ENCODE measurements around the gene UBP1. TPM values are rescaled to one million over a fixed set of nuclear protein-coding genes. Genes with fewer than 3 reads are reported as not detected.

Gene UBP1
- total and polyA plus RNA-seq, 4 donors = 6.8 to 36.9 (median 16.5) TPM

DNA sequence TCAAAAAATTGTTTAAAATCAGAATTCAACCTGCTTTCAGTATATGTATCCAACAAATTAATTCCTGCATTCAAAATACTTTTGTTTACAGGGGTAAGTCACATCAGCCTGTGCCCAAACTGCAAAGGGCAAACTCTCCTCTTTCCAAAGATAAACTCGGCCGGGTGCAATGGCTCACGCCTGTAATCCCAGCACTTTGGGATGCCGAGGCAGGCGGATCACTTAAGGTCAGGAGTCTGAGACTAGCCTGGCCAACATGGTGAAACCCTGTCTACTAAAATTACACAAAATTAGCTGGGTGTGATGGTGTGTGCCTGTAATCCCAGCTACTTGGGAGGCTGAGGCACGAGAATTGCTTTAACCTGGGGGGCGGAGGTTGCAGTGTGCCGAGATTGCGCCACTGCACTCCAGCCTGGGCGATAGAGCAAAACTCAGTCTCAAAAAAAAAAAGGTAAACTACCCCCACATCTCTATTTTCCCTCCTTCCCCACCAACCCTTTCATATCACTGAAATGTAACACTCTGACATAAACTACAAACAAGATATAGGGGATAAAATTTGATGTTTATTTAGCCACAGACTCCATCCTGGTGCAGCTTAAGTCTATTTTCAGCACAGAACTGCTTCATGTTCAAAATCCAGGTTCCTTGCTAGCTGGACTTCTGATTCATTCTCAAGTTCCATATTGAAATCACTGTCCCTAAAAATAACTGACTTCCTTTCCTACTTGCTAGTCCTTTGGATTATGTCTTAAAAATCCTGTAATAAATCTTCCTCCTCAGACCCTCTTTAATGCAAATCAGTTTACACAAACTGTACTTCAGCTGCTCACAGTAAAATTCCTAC lies 15.4 kb downstream of the UBP1 start:
- TF ChIP-seq RXRA (IDR thresholded peaks at IDR 0.05) = peak; percentile 76 to 89
- TF ChIP-seq SP1 (IDR thresholded peaks at IDR 0.05) = peak; percentile 49
- TF ChIP-seq FOXA2 (IDR thresholded peaks at IDR 0.05) = no peak
- peak in 1 of 2 donors; percentile 15 for TF ChIP-seq JUND (IDR thresholded peaks at IDR 0.05)
- TF ChIP-seq RAD21 (IDR thresholded peaks at IDR 0.05) = peak in 1 of 2 donors; percentile 22
- peak; percentile 16 for TF ChIP-seq YY1 (IDR thresholded peaks at IDR 0.05)
- TF ChIP-seq FOXA1 (IDR thresholded peaks at IDR 0.05) = no peak
- TF ChIP-seq HNF4G (IDR thresholded peaks at IDR 0.05) = peak; percentile 32
- TF ChIP-seq HNF4A (conservative IDR thresholded peaks at IDR 0.05) = peak; percentile 71 to 78
- TF ChIP-seq, protein P1, sequence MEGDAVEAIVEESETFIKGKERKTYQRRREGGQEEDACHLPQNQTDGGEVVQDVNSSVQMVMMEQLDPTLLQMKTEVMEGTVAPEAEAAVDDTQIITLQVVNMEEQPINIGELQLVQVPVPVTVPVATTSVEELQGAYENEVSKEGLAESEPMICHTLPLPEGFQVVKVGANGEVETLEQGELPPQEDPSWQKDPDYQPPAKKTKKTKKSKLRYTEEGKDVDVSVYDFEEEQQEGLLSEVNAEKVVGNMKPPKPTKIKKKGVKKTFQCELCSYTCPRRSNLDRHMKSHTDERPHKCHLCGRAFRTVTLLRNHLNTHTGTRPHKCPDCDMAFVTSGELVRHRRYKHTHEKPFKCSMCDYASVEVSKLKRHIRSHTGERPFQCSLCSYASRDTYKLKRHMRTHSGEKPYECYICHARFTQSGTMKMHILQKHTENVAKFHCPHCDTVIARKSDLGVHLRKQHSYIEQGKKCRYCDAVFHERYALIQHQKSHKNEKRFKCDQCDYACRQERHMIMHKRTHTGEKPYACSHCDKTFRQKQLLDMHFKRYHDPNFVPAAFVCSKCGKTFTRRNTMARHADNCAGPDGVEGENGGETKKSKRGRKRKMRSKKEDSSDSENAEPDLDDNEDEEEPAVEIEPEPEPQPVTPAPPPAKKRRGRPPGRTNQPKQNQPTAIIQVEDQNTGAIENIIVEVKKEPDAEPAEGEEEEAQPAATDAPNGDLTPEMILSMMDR (IDR thresholded peaks at IDR 0.05; ENCODE audit: low read depth, low read length, missing input control) = no peak
- Histone ChIP-seq H3K9ac (ENCODE audit: low read depth in 1 of 2, low read length in 2 of 2) (no peak overlapping the region), H3K27ac (ENCODE audit: low read depth in 1 of 2, low read length in 2 of 2) (peak overlapping the region in 1 of 2 donors; percentile 0), H3K9me3 (ENCODE audit: control insufficient read depth in 4 of 4, low read length in 3 of 4) (no peaks in the 10 kb centered on the region), H3K36me3 (ENCODE audit: control insufficient read depth in 4 of 4, insufficient read depth in 3 of 4, low read depth in 1 of 4, low read length in 3 of 4) (peaks cover 0 to 8% (median 1%) of the 10 kb centered on the region in 4 donors), H3K4me1 (ENCODE audit: control insufficient read depth in 4 of 4, insufficient read depth in 4 of 4, low read length in 3 of 4) (peaks cover 4 to 27% (median 12%) of the 10 kb centered on the region in 4 donors), H3K4me3 (ENCODE audit: low read depth in 1 of 3, low read length in 3 of 3) (no peak overlapping the region), H3K27me3 (ENCODE audit: control insufficient read depth in 4 of 4, insufficient read depth in 4 of 4, low read length in 3 of 4) (no peaks in the 10 kb centered on the region)
- no peak for DNase-seq (ENCODE audit: low spot score)
- WGBS = 43% methylated on average over 10 of the region's 10 CpGs

DNA sequence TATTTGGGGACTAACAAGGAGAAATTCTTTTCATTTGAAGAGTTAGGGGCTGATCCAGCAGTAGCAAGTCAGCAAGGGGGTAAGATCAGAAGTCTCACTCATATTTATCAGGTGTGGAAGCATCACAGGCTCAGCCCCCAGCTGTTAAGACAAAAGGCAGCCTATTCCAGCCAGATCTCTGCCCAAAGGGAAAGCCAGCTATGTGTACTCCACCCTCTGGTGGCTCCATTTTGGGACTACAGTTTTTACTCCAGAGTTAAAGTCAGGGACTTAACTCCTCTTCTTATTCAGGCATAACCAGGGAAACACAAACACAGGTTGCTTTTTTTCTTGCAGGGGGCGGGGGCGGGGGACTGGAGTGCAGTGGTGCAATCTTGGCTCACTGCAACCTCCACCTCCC lies 19.2 kb downstream of the UBP1 start:
- H3K4me3 ChIP-seq (ENCODE audit: low read depth in 1 of 3, low read length in 3 of 3) = no peak overlapping the region
- H3K9me3 ChIP-seq (ENCODE audit: control insufficient read depth in 4 of 4, low read length in 3 of 4) = no peaks in the 10 kb centered on the region
- WGBS = 96% methylated on average over 2 of the region's 2 CpGs
- no peaks in the 10 kb centered on the region for H3K27me3 ChIP-seq (ENCODE audit: control insufficient read depth in 4 of 4, insufficient read depth in 4 of 4, low read length in 3 of 4)
- H3K9ac ChIP-seq (ENCODE audit: low read depth in 1 of 2, low read length in 2 of 2) = no peak overlapping the region
- DNase-seq (ENCODE audit: low spot score) = no peak
- peaks cover 0 to 14% (median 6%) of the 10 kb centered on the region in 4 donors for H3K4me1 ChIP-seq (ENCODE audit: control insufficient read depth in 4 of 4, insufficient read depth in 4 of 4, low read length in 3 of 4)
- TF ChIP-seq, protein P2, sequence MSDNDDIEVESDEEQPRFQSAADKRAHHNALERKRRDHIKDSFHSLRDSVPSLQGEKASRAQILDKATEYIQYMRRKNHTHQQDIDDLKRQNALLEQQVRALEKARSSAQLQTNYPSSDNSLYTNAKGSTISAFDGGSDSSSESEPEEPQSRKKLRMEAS (IDR thresholded peaks at IDR 0.05) = no peak
- TF ChIP-seq, protein P3, sequence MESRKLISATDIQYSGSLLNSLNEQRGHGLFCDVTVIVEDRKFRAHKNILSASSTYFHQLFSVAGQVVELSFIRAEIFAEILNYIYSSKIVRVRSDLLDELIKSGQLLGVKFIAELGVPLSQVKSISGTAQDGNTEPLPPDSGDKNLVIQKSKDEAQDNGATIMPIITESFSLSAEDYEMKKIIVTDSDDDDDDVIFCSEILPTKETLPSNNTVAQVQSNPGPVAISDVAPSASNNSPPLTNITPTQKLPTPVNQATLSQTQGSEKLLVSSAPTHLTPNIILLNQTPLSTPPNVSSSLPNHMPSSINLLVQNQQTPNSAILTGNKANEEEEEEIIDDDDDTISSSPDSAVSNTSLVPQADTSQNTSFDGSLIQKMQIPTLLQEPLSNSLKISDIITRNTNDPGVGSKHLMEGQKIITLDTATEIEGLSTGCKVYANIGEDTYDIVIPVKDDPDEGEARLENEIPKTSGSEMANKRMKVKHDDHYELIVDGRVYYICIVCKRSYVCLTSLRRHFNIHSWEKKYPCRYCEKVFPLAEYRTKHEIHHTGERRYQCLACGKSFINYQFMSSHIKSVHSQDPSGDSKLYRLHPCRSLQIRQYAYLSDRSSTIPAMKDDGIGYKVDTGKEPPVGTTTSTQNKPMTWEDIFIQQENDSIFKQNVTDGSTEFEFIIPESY (IDR thresholded peaks at IDR 0.05) = no peak
- TF ChIP-seq, protein P1 (IDR thresholded peaks at IDR 0.05; ENCODE audit: low read depth, low read length, missing input control) = no peak
- no peak for TF ChIP-seq FOXA1 (IDR thresholded peaks at IDR 0.05)
- H3K27ac ChIP-seq (ENCODE audit: low read depth in 1 of 2, low read length in 2 of 2) = no peak overlapping the region
- peaks cover 1 to 12% (median 5%) of the 10 kb centered on the region in 4 donors for H3K36me3 ChIP-seq (ENCODE audit: control insufficient read depth in 4 of 4, insufficient read depth in 3 of 4, low read depth in 1 of 4, low read length in 3 of 4)

Measured in liver (tissue), 9 donors.